Right lobe of liver (tissue), 6 donors: ENCODE measurements around the gene NBAS. TPM values are rescaled to one million over a fixed set of nuclear protein-coding genes. Genes with fewer than 3 reads are reported as not detected.

ENCODE experiments used
- ATAC-seq, 4 donors: fragments of 200-7000 bp; cut with Tn5 transposase; one replicate each; pipeline ENCODE4 v1.9.1; 2020; ENCODE audit warnings: mild to moderate bottlenecking in 4 of 4, moderate library complexity in 4 of 4
- DNase-seq, 3 donors: peaks; one replicate each; pipeline ENCODE4 v3.0.0-alpha.2; 2020
- H3K27ac ChIP-seq, 3 donors: fragments of 200-600 bp; one replicate each; pipeline ENCODE4 v1.8.0; 2022
- H3K27me3 ChIP-seq, 2 donors: fragments of 200-600 bp; one replicate each; pipeline ENCODE4 v1.8.0; 2022
- H3K36me3 ChIP-seq, 4 donors: fragments of 200-600 bp; sonication (generic) in 1 of 4; one replicate each; pipeline versions ENCODE4 v1.5.1 to v1.8.0; 2017 to 2022; ENCODE audit warnings: control low read depth in 1 of 4
- H3K4me1 ChIP-seq, 4 donors: fragments of 200-600 bp; sonication (generic) in 1 of 4; one replicate each; pipeline versions ENCODE4 v1.5.1 to v1.8.0; 2017 to 2022; ENCODE audit warnings: control low read depth in 1 of 4
- H3K4me3 ChIP-seq, 3 donors: fragments of 200-600 bp; one replicate each; pipeline ENCODE4 v1.8.0; 2022
- H3K9me3 ChIP-seq, 4 donors: fragments of 200-600 bp; sonication (generic) in 1 of 4; one replicate each; pipeline versions ENCODE4 v1.5.1 to v1.8.0; 2017 to 2022; ENCODE audit warnings: control low read depth in 1 of 4
- POLR2A ChIP-seq: fragments of 450-650 bp; IDR thresholded peaks from one replicate; pipeline ENCODE4 v1.6.1; 2017; ENCODE audit warnings: antibody characterized with exemption, mild to moderate bottlenecking
- WGBS: methylation state at CpG from one replicate; pipeline ENCODE4 v1.1.6; 2018; ENCODE audit warnings: low coverage, low lambda C conversion rate; ENCODE audit not compliant: insufficient coverage; ENCODE audit errors: missing lambda C conversion rate; 5-methylcytosine and 5-hydroxymethylcytosine counted together
- intact Hi-C, 2 donors: fragments of 100-400 bp; cut with DNase I; formaldehyde crosslinking; loops; one replicate each; pipeline versions ENCODE4 v1.11.2 to v1.14.1; 2022
- total RNA-seq, 6 experiments: library from RNA; depleted of rRNA in 2 of 6; stranded (reverse); fragments of >200 nt in 2 of 6; fragmentation: NEBNext Ultra II Directional in 3 of 6; extraction: Animal tissue kit (Norgen Biotek cat#: 25700) in 3 of 6; gene quantifications; one replicate each; pipeline versions ENCODE4 v1.1.0 to v1.2.4, GENCODE V29; 2016 to 2023
- TF ChIP-seq, protein P1 (sequence below), 4 donors: fragments of 200-600 bp in 3 of 4; fragments of 450-650 bp in 1 of 4; IDR thresholded peaks; one replicate each; pipeline versions ENCODE4 v1.5.1 to v1.8.0; 2016 to 2022; ENCODE audit warnings: antibody characterized with exemption in 4 of 4, mild to moderate bottlenecking in 2 of 4
- donor health status: DM: no; HTN: yes; CAD: no.
- donor health status: DM: no; HTN: no; CAD: no.
- donor health status: DM: no; HTN: no; CAD: no.
- donor health status: DM: no; HTN: yes; CAD: no.
- donor health status: DM: no; HTN: yes; CAD: no.

Gene NBAS
- total RNA-seq, 6 experiments from 2014 or later = 16.1 to 21.8 (median 18.5) TPM

- WGBS = 90% methylated on average over 4 of the region's 4 CpGs
- intact Hi-C loops = no loop called here
Measured at GRCh38 chr2:15269043-15269442, 292.1 kb downstream of the NBAS start.

GRCh38 chr2:15265889-15266288 is 295.2 kb downstream of the NBAS start:
- Histone ChIP-seq H3K9me3 (no peaks in the 10 kb centered on the region), H3K4me1 (no peaks in the 10 kb centered on the region), H3K27ac (no peak overlapping the region), H3K36me3 (no peaks in the 10 kb centered on the region), H3K27me3 (no peaks in the 10 kb centered on the region), H3K4me3 (no peak overlapping the region)
- 100% methylated on average over 3 of the region's 3 CpGs for WGBS
- DNase-seq (no peak), ATAC-seq (no peak)
- TF ChIP-seq, protein P1, sequence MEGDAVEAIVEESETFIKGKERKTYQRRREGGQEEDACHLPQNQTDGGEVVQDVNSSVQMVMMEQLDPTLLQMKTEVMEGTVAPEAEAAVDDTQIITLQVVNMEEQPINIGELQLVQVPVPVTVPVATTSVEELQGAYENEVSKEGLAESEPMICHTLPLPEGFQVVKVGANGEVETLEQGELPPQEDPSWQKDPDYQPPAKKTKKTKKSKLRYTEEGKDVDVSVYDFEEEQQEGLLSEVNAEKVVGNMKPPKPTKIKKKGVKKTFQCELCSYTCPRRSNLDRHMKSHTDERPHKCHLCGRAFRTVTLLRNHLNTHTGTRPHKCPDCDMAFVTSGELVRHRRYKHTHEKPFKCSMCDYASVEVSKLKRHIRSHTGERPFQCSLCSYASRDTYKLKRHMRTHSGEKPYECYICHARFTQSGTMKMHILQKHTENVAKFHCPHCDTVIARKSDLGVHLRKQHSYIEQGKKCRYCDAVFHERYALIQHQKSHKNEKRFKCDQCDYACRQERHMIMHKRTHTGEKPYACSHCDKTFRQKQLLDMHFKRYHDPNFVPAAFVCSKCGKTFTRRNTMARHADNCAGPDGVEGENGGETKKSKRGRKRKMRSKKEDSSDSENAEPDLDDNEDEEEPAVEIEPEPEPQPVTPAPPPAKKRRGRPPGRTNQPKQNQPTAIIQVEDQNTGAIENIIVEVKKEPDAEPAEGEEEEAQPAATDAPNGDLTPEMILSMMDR (IDR thresholded peaks at IDR 0.05) = no peak
- no peak for TF ChIP-seq POLR2A
- intact Hi-C loops = no loop called here

More at GRCh38 chr2:15269043-15269442, 292.1 kb downstream of the NBAS start:
- Histone ChIP-seq H3K27ac (no peak overlapping the region), H3K36me3 (no peaks in the 10 kb centered on the region), H3K27me3 (no peaks in the 10 kb centered on the region), H3K9me3 (no peaks in the 10 kb centered on the region), H3K4me1 (no peaks in the 10 kb centered on the region), H3K4me3 (no peak overlapping the region)
- no peak for ATAC-seq
- TF ChIP-seq POLR2A = no peak
- TF ChIP-seq, protein P1 (IDR thresholded peaks at IDR 0.05) = no peak
- no peak for DNase-seq

- 77% methylated on average over 8 of the region's 8 CpGs for WGBS
- no peaks in the 10 kb centered on the region for H3K27me3 ChIP-seq
- no peaks in the 10 kb centered on the region for H3K36me3 ChIP-seq
- no peaks in the 10 kb centered on the region for H3K9me3 ChIP-seq
- H3K27ac ChIP-seq = no peak overlapping the region
- H3K4me3 ChIP-seq = no peak overlapping the region
- ATAC-seq (no peak), DNase-seq (no peak)
- intact Hi-C loops = no loop called here
- TF ChIP-seq, protein P1 (IDR thresholded peaks at IDR 0.05) = no peak
- TF ChIP-seq POLR2A = no peak
- H3K4me1 ChIP-seq = peaks cover 0 to 11% (median 0%) of the 10 kb centered on the region in 4 donors
Measured at GRCh38 chr2:15263976-15264685, 297.0 kb downstream of the NBAS start.

DNA sequence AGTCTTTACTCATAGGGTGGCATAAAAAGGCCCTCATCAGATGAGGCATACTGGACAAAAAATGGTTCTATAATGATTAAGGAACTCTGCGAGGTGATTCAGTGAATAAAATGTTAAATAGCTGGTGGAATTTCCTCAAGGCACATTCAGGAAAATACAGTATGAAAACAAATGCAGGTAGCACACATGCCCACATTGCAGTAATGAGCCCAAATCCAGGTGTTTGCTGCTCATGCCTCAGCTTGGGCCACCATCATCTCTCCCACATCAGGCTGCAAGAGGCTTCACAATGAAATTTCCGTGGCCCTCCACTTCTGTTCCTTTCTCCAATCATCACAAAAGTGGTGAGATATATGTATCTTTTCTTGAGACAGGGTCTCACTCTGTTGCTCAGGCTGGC is 298.3 kb downstream of the NBAS start:
- Histone ChIP-seq H3K27ac (no peak overlapping the region), H3K9me3 (no peaks in the 10 kb centered on the region), H3K4me3 (no peak overlapping the region), H3K36me3 (no peaks in the 10 kb centered on the region), H3K27me3 (no peaks in the 10 kb centered on the region), H3K4me1 (peaks cover 0 to 14% (median 0%) of the 10 kb centered on the region in 4 donors)
- 92% methylated on average over 2 of the region's 2 CpGs for WGBS
- intact Hi-C loops = no loop called here
- ATAC-seq = no peak
- no peak for TF ChIP-seq POLR2A
- TF ChIP-seq, protein P1 (IDR thresholded peaks at IDR 0.05) = no peak
- DNase-seq = no peak
